Measurements from ENCODE around the gene SLC16A5.
"Not testable (repeated sequence)": the region's sequence is repeated elsewhere in the genome, so short reads cannot be mapped to it uniquely, and the experiment has no call there.

Gene SLC16A5

GRCh38 chr17:75064460-75064859 is 23.3 kb upstream of the SLC16A5 start:
- no peak for DNase-seq (ENCODE audit: low spot score)

GRCh38 chr17:75064867-75065561 is 22.7 kb upstream of the SLC16A5 start:
- no peak for DNase-seq (ENCODE audit: low spot score)

DNA sequence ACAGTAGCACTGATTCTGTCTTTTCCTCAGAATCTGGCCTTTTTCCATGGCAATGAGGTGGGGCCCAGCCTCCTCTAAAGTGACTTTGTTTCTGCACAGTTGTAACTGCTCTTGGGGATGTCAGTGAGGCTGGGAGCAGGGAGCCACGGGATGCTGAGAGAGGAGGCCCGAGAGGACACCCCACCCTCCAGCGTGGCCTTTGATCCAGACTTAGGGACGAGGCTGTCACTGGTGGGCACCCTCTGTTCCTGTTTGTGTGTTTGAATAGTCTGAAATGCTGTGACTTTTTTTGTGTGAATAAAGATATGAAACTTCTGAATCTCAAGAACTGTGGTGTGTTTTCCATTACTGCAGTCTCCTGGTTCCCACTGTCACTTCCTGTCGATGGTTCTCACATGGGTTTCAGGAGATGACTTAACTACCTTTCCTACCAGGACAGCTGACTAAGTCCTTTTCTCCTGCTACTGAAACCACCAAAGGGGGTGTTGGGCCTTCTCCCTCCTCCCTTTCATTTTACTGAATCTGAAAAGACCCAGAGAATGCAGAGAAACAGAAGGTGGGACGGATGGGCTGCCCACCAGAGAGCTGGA is 22.1 kb upstream of the SLC16A5 start:
- DNase-seq (ENCODE audit: low spot score) = no peak

DNA sequence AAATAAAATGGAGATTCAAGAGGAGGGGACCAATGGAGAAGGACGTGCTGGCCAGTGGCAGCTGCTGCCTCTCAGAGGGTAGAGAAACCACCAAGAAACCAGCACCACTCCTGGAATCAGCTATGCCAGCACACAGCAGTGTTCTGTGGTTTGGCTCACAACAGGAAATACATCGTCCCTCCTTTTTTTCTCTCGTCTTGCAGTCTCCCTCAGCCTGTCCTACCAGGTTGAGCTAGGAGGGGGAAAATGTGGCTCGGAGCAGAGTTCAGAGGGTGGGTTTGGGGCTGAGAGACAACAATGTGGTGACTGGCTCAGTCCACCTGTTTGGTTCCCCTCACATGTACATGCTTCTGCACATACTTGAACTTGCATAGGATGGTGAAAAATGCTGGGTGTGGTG is 19.9 kb upstream of the SLC16A5 start:
- no peak for DNase-seq (ENCODE audit: low spot score)

GRCh38 chr17:75068750-75069149 is 19.0 kb upstream of the SLC16A5 start:
- no peak for DNase-seq (ENCODE audit: low spot score)

DNA sequence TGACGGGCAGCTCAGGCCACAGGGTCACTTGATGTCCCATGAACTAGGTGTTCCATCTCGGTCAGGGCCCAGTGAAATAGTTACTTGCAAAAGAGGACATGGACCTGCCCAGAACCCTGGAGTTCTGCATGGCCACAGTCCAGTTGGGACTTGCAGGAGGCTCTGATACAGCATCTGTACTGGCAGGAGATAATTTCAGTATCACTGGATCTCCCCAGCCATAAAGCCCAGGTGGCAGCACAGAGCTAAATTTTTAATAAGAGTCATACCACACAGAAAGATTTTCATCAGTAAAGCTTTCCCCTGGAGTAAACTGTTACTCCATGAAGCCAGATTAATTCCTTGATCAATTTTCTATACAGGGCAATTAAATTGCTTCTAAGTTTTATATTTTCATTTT is 18.0 kb upstream of the SLC16A5 start:
- DNase-seq (ENCODE audit: low spot score) = no peak

GRCh38 chr17:75071478-75072271 is 16.1 kb upstream of the SLC16A5 start:
- not testable (repeated sequence) for DNase-seq (ENCODE audit: low spot score)

GRCh38 chr17:75072909-75073308 is 14.8 kb upstream of the SLC16A5 start:
- DNase-seq (ENCODE audit: low spot score) = not testable (repeated sequence)

GRCh38 chr17:75073618-75074047 is 14.1 kb upstream of the SLC16A5 start:
- no peak for DNase-seq (ENCODE audit: low spot score)

DNA sequence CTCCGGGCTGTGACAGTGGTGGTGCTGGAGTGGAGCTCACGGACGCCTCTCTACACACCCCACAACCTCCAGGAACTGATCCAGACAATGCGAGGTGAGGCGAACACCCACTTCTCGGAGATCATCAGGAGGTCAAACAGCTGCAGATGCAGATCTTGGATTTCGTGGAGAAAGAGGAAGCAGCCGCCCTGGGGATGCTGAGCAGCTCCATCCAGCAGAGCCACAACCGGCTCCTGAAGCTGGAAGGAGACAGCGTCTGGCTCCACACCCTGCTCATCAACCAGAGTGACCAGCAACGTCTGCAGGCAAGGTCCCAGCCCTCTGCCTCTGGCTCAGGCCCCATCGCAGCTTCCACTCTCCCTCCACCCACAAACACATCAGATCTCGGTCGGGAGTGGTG is 13.2 kb upstream of the SLC16A5 start:
- DNase-seq (ENCODE audit: low spot score) = no peak

- DNase-seq (ENCODE audit: low spot score) = no peak
Observed at GRCh38 chr17:75075597-75076336, 12.0 kb upstream of the SLC16A5 start.

DNA sequence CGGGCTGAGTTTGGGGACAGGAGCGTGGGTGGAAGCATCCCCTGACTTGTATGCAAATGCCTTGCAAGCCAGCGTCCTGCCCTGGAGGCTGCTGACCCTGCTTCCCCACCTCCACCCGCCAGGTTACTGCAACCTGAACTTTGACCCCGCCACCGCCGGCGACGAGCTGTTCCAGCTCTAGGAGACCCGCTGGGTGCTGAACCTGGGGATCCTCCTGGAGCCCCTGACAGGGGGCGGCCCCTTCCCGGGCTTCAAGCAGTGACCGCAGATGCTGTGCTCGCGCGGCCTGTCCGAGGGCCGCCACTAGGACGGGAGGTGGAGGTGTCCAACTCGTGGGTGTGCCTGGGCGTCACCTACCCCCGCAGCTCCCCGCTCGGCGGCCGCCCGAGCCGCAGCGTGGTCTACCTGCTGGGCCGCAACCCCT is 10.7 kb upstream of the SLC16A5 start:
- DNase-seq (ENCODE audit: low spot score) = no peak

DNA sequence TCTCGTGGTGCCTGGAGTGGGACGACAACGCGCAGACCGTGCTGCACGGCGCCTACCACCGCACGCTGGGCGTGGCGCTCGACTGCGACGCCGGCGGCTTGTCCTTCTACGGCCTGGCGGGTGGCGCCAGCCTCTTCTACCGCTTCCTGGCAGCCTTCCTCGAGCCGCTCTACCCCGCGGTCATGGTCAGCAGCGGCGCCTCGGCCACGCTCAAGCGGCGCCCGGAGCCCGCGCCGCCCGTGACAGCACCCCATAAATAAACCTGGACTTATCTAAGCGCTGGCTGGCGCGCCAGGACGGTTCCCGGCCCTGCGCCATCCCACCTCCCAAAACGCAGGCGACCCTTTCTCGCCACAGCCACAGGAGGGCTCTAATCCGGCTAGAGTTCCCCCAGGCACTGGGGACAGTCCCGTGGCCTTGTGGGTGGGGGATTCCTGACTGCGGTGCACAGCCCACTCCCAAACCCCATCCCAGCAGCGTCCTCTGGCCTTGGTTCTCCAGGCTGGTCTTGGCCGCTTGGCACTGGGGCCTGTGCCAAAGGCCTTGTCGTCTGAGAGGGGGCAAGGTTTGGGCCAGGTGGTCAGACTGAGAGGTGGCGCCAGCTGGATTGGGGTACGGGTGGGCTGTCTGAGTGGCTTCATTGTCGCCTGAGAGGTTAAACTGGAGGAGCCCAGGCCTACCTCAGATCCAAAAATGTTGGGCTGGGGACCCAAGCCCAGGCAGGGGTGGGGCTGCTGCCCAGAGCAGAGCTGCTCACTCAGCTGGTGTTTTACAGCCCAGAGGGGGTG is 10.1 kb upstream of the SLC16A5 start:
- DNase-seq (ENCODE audit: low spot score) = peak; percentile 39

- DNase-seq (ENCODE audit: low spot score) = no peak
Observed at GRCh38 chr17:75078284-75079022, 9.3 kb upstream of the SLC16A5 start.

DNA sequence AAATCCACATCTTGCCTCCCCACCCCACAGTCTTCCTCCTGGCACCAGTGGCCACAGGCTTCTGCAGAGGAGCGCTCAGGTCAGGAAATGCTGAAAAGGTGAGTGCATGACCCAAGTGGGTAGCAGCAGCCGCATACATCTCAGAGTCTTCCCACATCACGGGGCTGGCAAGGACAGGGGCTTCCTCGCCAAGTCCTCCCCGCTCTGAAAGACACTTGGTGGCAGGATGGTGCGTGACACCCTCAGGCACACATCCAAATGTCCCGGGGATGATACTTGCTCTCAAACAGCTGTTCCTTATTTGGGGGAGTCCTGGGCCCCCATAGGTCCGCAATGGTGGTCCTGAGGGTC is 8.8 kb upstream of the SLC16A5 start:
- DNase-seq (ENCODE audit: low spot score) = no peak

GRCh38 chr17:75081611-75082540 is 5.9 kb upstream of the SLC16A5 start:
- DNase-seq (ENCODE audit: low spot score) = no peak

DNA sequence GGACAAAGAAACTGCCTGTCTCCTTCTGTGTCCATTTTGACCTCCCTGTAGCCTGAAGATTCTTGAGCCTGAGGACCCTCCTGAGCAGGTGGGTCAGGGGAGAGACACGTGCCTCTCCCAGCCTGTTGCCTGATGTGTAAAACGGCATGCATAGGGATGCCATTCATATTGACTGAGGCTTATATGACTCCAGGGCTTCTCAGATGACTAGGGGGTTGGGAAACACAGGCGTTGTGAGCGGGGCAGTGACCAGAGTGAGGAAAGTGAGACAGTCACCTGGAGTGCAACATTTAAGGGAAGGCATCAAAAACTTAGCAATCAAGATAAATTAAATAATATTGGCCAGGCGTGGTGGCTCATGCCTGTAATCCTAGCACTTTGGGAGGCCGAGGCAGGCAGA is 5.1 kb upstream of the SLC16A5 start:
- DNase-seq (ENCODE audit: low spot score) = no peak

DNA sequence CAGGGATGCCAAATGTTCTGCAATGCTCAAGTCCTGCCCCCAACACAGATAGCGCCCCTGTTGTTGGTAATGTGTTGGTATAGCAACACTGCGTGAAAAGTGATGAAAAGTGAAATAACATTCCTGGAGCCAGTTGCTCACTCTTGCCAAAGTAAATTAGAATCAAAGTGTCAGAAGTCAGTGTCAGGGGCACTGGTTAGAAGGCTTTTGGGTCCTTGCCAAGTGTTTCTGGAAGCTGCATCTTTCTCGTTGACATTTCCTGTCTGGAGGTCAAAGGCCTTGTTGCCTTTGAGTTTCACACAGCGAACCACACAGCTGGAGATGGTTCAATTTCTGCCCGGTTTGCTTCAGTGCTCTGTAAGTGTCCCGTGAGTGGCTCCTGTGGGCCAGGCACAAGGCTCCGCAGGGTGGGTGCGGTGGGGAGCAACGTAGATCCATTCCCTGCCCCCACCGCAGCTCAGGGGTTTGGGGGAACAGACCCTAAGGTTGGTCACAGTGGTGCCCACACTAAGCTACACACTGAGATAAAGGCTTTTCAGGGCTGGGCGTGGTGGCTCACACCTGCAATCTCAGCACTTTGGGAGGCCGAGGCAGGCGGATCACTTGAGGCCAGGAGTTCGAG is 3.6 kb upstream of the SLC16A5 start:
- no peak for DNase-seq (ENCODE audit: low spot score)

DNA sequence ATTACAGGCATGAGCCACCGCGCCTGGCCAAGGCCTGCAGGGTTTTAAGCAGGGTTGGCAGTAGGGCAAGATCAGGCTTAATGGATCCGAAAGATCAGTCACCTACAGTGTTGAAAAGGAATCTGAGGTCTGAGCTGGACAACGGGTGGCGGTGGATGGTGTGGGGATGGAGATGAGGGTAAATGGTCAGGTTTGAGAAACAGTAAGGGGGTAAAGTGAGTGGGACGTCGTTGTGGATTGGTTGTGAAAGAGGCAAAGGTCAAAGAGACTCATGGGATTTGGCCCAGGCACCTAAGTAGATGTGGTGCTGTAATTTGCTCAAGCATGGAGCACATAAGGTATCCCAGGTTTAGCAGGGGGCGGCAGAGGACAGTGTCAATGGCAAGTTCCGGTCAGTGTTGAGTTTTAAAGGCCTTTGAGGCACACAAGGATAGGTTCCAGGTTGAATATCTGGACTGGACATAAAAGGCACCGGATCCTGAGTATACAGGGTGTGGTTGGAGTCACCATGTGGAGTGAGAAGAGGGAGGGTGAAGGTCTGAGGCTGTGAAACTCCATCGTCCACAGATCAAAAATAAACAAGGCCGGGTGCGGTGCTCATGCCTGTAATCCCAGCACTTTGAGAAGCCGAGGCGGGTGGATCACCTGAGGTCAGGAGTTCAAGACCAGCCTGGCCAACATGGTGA is 1.1 kb upstream of the SLC16A5 start:
- DNase-seq (ENCODE audit: low spot score) = no peak
